GM12801 (cell line): ENCODE data around the gene SDHAF1.

ENCODE experiments used
- CTCF ChIP-seq: IDR thresholded peaks from one replicate; pipeline ENCODE4 v1.5.1; 2011; ENCODE audit warnings: control low read depth; ENCODE audit not compliant: insufficient read length; ENCODE audit errors: extremely low read depth

SDHAF1 gene

GRCh38 chr19:35990771-35991730 is 3.9 kb upstream of the SDHAF1 start:
- TF ChIP-seq CTCF, result no peak

GRCh38 chr19:35991731-35992450 is 3.1 kb upstream of the SDHAF1 start:
- no peak for TF ChIP-seq CTCF

- no peak for TF ChIP-seq CTCF
Observed at GRCh38 chr19:35992907-35993765, 1.9 kb upstream of the SDHAF1 start.

- TF ChIP-seq CTCF, result no peak
Observed at GRCh38 chr19:35993923-35994598, 927 bp upstream of the SDHAF1 start.

GRCh38 chr19:35996777-35997176 is 1.8 kb downstream of the SDHAF1 start:
- no peak for TF ChIP-seq CTCF

- TF ChIP-seq CTCF, result no peak
Observed at GRCh38 chr19:36001605-36002004, 6.6 kb downstream of the SDHAF1 start.
